Mononuclear cell (primary cell): ENCODE results near the gene WDR33. TPM values are rescaled to one million over a fixed set of nuclear protein-coding genes. Genes with fewer than 3 reads are reported as not detected.

Experiments used
- H3K27me3 ChIP-seq: 2 replicates; pipeline ENCODE4 v1.6.0; 2011; ENCODE audit warnings: low read length, control low read depth; ENCODE audit not compliant: insufficient read depth
- H3K4me1 ChIP-seq: 2 replicates; pipeline ENCODE4 v1.5.1; 2011; ENCODE audit warnings: mild to moderate bottlenecking, low read length, control low read depth; ENCODE audit not compliant: insufficient read depth
- H3K4me3 ChIP-seq: 2 replicates; pipeline ENCODE4 v1.5.1; 2011; ENCODE audit warnings: mild to moderate bottlenecking, low read length, moderate library complexity
- H3K9me3 ChIP-seq: 2 replicates; pipeline ENCODE4 v1.5.1; 2011; ENCODE audit warnings: low read depth, mild to moderate bottlenecking, control low read depth, low read length
- total RNA-seq: library from RNA; depleted of rRNA; stranded (reverse); fragments of >200 nt; gene quantifications from one replicate; pipeline ENCODE4 v1.2.3, GENCODE V29; 2012

The WDR33 gene
- total RNA-seq, 1 donor: 68.0 TPM

- Histone ChIP-seq H3K9me3 (no peaks in the 10 kb centered on the region), H3K4me1 (no peaks in the 10 kb centered on the region), H3K4me3 (no peak overlapping the region), H3K27me3 (no peaks in the 10 kb centered on the region)
These were observed 125.4 kb downstream of the WDR33 start for GRCh38 chr2:127685410-127686080.

- H3K4me3 ChIP-seq: no peak overlapping the region
- no peaks in the 10 kb centered on the region for H3K4me1 ChIP-seq
- H3K9me3 ChIP-seq: no peaks in the 10 kb centered on the region
- H3K27me3 ChIP-seq: no peaks in the 10 kb centered on the region
These were observed 127.2 kb downstream of the WDR33 start for GRCh38 chr2:127683757-127684156.

- Histone ChIP-seq H3K27me3 (no peaks in the 10 kb centered on the region), H3K4me1 (no peaks in the 10 kb centered on the region), H3K9me3 (no peaks in the 10 kb centered on the region), H3K4me3 (no peak overlapping the region)
These were observed 127.9 kb downstream of the WDR33 start for GRCh38 chr2:127683056-127683455.

GRCh38 chr2:127681976-127682857, 128.8 kb downstream of the WDR33 start:
- H3K4me3 ChIP-seq: no peak overlapping the region
- no peaks in the 10 kb centered on the region for H3K27me3 ChIP-seq
- H3K9me3 ChIP-seq: no peaks in the 10 kb centered on the region
- H3K4me1 ChIP-seq: no peaks in the 10 kb centered on the region

GRCh38 chr2:127681288-127681804, 129.6 kb downstream of the WDR33 start:
- no peaks in the 10 kb centered on the region for H3K4me1 ChIP-seq
- peaks cover 9% of the 10 kb centered on the region for H3K27me3 ChIP-seq
- H3K4me3 ChIP-seq: no peak overlapping the region

GRCh38 chr2:127680706-127681287, 130.2 kb downstream of the WDR33 start:
- Histone ChIP-seq H3K4me3 (no peak overlapping the region), H3K27me3 (peaks cover 13% of the 10 kb centered on the region), H3K9me3 (no peaks in the 10 kb centered on the region), H3K4me1 (peaks cover 1% of the 10 kb centered on the region)

More at GRCh38 chr2:127681288-127681804, 129.6 kb downstream of the WDR33 start:
- no peaks in the 10 kb centered on the region for H3K9me3 ChIP-seq

- Histone ChIP-seq H3K4me1 (peaks cover 4% of the 10 kb centered on the region), H3K4me3 (no peak overlapping the region), H3K9me3 (no peaks in the 10 kb centered on the region), H3K27me3 (peaks cover 16% of the 10 kb centered on the region)
These were observed 131.2 kb downstream of the WDR33 start for GRCh38 chr2:127679680-127680361.

GRCh38 chr2:127678991-127679390, 132.0 kb downstream of the WDR33 start:
- Histone ChIP-seq H3K4me3 (no peak overlapping the region), H3K9me3 (no peaks in the 10 kb centered on the region), H3K27me3 (peaks cover 24% of the 10 kb centered on the region), H3K4me1 (peaks cover 9% of the 10 kb centered on the region)

- peaks cover 28% of the 10 kb centered on the region for H3K27me3 ChIP-seq
These were observed 132.4 kb downstream of the WDR33 start for GRCh38 chr2:127678531-127678930.

GRCh38 chr2:127676906-127677305, 134.1 kb downstream of the WDR33 start:
- Histone ChIP-seq H3K9me3 (no peaks in the 10 kb centered on the region), H3K27me3 (peaks cover 29% of the 10 kb centered on the region), H3K4me1 (peaks cover 9% of the 10 kb centered on the region), H3K4me3 (no peak overlapping the region)

More at GRCh38 chr2:127678531-127678930, 132.4 kb downstream of the WDR33 start:
- no peaks in the 10 kb centered on the region for H3K9me3 ChIP-seq
- H3K4me3 ChIP-seq: no peak overlapping the region
- H3K4me1 ChIP-seq: peaks cover 9% of the 10 kb centered on the region

- no peak within 1 kb of the TSS for H3K4me3 ChIP-seq
- peaks cover 31% of the 10 kb centered on the region for H3K27me3 ChIP-seq
- no peaks in the 10 kb centered on the region for H3K9me3 ChIP-seq
- H3K4me1 ChIP-seq: peaks cover 9% of the 10 kb centered on the region
These were observed 135.4 kb downstream of the WDR33 start, which contains the start of gene LIMS2 for GRCh38 chr2:127675331-127676261. LIMS2 (minus strand) TSS chr2:127675530; CDS start chr2:127675024, 506 bp downstream.

GRCh38 chr2:127674241-127675209, 136.4 kb downstream of the WDR33 start:
- no peak overlapping the region for H3K4me3 ChIP-seq

More at GRCh38 chr2:127674241-127675209, 136.4 kb downstream of the WDR33 start:
- peaks cover 35% of the 10 kb centered on the region for H3K27me3 ChIP-seq
- H3K9me3 ChIP-seq: no peaks in the 10 kb centered on the region
- peaks cover 9% of the 10 kb centered on the region for H3K4me1 ChIP-seq
